GM19099 (cell line): ENCODE data around the gene ECPAS.

Experiments
- POLR2A ChIP-seq: IDR thresholded peaks from 3 replicates; pipeline ENCODE4 v1.6.1; 2011; ENCODE audit warnings: low read depth; ENCODE audit not compliant: insufficient read length; ENCODE audit errors: extremely low read depth

Gene ECPAS

DNA sequence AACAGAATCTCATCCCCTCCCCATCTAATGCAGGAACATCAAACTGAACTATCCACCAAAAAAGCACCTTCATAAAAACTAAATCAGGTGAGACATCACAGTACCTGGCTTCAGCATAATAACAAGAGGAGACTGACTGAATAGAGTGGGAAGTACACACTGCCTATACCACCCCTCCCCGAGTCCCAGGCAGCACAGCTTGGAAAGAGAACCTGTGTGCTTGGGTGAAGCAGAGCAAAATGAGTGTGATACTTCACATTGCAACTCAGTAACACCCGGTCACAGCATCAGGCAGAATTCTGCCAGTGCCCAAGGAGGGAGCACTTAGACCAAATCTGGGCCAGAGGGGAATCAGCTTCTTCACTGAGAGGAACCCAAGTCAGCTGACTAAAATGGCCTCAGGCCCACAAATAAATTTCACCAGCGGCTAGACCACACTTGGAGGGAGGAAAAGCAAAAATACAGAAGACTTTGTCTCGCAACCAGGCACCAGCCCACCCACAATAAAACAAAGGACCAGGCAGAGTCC is 84.9 kb downstream of the ECPAS start:
- no peak for TF ChIP-seq POLR2A

DNA sequence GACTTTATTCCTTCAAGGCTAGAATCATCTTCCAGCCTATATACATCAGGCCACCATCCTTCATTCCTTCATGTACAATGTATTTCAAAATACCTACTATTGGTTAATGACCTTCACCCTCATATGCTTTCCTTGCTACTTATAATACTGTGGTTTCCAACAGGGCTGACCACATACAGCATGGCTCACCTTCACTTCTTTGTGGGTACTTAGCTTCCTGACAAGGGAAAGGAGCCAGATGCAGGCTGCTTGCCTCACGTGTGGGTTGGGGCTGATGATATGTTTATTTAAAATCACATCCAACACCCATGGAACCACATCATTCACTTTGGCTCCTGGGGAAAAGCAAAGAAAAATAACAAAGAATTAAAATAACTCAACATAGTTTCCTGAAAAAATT is 90.2 kb downstream of the ECPAS start:
- TF ChIP-seq POLR2A, result no peak

DNA sequence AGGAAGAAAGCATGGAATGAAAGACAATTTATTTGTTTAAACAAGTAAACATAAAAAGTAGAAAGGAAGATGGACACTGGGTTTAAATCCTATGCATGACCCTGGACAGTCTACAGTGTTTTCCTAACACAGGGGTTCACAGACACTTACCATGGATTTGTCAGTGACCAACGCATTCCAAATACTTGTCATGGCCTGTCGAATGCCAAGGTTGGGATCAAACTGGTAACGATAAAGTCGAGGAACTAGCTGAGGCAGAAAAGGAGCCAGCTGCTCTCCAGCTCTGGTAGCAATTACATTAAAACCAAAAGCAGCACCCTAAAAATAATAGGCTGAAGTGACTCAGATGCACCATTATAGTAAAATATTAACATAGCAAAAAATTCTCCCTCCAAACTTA is 94.8 kb downstream of the ECPAS start:
- TF ChIP-seq POLR2A, result no peak

DNA sequence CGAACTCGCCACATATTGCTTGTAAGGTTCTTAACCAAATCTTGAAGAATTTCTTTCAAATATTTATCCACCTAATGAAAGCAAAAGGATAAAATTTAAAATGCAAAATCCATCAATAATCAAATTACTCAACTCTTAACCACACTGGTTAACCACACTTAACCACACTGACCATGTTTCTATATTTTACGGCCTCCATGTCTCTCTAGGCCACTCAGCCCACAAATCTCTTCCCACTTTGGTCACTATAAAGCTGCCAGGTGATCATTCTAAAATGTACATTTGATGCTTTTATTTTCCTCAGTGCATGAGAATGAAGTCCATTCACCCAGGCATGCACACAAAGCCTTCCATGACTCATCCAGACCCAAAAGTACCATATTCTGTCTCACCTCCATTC is 97.8 kb downstream of the ECPAS start:
- no peak for TF ChIP-seq POLR2A

DNA sequence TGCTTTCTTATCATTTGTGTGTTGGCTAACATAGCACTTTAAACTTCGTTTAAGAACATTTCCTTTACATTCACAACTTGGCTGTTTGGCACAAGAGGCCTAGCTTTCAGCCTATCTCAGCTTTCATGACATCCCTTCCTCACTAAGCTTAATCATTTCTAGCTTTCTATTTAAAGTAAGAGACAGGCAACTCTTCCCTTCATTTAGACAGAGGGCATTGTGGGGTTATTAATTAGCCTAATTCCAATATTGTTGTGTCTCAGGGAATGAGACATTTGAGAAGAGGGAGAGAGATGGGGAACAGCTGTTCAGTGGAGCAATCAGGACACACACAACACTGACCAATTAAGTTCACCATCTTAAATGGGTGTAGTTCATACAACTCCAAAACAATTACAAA is 103.2 kb downstream of the ECPAS start:
- no peak for TF ChIP-seq POLR2A

DNA sequence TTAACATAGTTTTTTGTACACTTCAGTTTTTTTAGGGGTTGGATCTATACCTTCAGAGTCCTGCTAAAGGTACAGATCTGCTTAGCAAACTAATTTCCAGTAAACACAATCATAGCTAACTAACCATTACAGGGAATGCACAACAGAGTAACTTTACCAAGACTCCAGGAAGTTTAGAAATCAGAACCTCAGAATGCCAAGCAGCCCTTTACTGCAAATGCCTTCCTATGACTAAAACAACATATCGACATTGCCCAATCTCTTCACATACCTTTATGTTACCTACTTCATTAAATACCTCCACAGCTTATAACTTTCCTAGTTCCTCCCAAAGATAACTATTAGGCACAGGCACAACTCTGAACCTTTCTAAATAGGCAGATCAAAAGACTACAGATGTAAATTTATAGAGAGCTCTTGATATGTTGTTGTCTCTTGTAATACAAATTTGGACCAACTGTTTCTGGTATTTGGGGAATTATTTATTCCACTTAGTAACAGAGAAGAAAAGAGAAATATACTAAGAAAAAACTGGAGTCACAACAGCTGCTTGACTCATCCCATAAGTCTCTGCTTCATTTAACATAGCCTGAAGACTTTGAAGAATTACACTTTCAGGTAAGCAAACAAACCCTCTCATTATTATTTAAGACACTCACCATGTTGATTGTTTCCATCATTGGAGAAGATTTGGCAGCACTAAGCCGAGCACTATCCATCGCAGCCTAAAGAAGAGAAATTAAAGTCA is 108.2 kb downstream of the ECPAS start:
- no peak for TF ChIP-seq POLR2A

DNA sequence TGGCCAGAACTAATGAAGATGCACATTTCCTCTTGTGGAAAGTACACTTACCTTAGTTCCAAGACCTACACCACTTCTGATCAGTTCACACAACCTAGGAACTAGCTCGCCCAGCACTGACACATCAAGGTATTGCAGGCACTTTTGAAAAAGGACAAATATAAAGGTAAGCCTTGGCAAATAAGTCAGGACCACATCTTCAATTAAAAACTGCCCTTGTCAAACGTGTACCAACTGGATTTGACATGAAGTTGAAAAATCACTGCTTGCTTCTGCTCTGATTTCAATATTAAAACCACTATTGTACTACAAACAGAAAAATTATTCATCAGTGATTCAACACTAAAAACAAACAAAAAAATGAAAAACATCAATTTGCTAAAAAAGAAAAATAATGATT is 109.1 kb downstream of the ECPAS start:
- TF ChIP-seq POLR2A, result no peak

DNA sequence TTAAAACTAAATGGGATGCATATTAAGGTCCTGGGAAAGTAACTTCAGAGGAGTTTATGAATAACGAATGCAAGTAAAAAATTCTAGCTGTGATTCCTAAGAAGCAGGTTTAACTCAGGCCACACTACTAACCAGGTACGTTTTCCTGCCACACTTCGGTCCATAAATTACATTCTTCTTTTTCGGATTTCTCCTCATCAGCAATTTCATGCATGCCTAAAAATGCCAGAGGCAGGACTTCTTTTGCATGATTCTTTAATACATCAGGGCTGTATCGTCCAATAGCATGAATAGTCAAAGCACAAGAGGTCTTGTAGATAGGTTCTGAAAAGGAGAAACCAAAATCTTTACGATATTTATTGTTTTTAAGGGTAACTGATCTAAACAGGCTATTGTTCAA is 111.9 kb downstream of the ECPAS start:
- no peak for TF ChIP-seq POLR2A

DNA sequence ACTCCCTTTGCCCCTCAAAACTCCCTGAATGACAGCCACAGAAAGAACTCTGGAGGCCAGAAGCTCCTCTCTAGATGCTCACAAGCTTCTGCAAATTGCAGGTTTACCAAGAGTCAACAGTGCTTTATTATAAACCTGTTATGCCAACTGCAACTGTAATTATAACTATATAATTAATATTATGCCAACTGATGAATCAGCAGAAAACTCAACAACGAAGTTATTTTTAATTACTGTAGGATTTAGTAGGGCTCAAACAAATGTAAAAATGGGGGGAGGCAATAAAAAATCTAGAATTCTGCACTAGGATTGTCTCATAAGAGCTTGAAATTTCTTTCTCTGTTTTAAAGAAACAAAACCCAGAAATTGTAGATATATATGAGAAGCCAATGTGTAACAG is 117.2 kb downstream of the ECPAS start:
- TF ChIP-seq POLR2A, result no peak

DNA sequence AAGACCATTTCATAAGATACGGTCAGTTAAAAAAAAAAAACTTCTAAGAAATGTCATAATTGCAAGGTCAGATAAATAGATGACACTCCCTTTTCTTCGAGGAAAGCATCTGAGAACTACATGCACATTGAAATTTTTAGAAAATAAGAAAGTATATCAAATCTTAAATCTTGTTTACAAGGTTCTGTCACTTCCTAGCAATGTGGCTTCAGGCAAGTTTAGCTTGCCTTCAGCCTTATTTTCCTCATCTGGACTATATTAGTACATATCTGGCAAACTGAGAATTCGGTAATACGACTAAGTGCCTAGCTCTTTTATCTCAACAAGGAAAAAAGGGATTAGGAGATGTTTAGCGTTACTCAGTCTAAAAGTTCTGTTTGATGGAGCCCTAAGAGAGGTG is 121.7 kb downstream of the ECPAS start:
- TF ChIP-seq POLR2A, result no peak

DNA sequence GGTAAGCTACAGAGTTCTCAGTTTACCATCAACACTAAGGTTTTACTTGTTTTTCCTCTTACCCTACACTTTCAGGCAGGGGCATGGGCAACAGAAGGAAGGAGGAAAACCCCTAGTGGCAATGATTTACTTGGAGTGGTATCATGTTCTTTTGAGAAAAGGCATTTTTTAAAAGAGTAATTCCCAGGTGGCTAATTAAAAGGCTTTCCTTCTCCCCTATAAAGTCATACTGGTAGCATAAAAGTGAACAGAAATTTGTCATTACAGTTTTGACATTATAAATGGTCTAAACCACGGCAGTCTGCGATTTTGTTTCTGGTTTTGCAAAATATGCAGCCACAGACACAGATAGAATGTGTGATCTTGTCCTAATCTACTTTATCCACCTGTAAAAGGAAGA is 123.3 kb downstream of the ECPAS start:
- no peak for TF ChIP-seq POLR2A

DNA sequence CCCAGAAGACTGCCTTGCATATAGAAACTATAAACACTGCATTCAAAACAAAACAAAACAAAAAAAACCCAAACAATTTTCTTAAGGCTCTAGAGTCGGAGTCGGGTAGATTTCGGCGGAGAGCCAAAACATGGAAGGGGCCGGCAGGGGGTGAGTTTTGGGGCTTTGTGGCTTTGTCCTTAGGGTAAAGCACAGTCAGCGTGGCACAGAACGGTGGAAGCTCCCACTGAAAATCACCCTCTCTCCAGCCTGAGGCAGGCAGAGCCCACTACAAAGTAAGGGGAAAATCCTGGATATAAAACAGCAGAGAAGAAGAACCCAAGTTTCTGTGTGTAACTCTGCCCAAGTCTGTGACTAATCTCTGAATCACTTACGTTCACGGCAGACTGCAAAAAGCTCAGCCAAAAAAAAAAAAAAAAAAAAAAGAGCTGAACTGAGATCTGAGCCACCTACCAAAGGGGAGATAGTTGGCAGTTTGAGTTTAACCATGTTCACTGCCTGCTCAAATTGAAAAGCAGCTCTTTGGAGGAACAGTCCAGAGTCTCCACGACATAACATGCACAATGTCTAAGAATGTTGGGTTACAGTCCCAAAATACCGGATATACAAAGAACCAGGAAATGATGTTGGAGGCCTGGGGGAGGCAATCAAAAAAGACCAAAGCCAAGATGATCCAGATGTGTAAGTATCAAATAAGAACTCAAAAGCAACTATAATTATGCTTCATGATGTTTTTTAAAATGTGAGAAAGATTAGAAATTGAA is 127.5 kb downstream of the ECPAS start:
- no peak for TF ChIP-seq POLR2A

DNA sequence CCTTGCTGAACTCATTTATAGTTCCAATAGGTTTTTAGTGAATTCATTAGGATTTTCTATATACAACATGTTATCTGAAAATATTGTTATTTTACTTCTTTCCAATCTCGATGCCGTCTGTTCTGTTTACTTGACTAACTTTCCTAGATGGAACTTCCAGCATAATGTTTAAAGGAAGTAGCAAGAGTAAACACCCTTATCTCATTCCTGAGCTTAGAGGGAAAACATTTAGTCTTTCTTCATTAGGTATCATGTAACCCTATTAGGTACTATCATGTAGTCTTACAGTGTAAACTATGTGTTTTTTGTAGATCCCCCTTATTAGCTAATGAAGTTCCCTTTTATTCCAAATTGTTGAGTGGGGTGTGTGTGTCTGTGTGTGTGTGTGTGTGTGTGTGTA is 131.6 kb downstream of the ECPAS start:
- TF ChIP-seq POLR2A, result no peak

DNA sequence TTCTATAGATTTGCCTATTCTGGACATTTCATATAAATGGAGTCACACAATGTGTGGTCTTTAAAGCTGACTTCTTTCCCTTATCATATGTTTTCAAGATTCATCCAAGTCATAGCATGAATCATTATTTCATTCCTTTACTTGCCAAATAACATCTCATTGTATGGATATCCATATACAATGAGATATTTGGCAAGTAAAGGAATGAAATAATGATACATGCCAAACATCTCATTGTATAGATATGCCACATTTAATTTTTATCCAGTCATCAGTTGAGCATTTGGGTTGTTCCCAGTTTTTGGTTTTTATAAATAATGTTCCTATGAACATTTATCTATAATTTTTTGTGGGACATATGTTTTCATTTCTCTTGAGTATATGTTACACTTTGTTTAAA is 133.6 kb downstream of the ECPAS start:
- no peak for TF ChIP-seq POLR2A

DNA sequence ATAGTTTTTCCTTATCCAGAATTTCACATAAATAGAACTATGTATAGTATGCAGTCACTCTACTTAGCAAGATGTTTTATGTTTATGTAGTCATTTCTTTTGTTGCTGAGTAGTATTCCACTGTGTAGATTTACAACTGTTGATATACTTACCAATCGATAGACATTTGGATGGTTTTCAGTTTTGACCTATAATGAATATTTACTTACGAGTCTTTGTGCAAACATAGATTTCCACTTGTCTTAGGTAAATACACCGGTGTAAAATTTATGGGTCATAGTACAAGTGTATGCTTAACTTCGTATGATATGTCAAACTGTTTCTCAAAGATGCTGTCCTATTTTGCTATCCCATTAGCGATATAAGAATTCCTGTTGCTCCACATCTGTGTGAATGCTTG is 134.4 kb downstream of the ECPAS start:
- no peak for TF ChIP-seq POLR2A

DNA sequence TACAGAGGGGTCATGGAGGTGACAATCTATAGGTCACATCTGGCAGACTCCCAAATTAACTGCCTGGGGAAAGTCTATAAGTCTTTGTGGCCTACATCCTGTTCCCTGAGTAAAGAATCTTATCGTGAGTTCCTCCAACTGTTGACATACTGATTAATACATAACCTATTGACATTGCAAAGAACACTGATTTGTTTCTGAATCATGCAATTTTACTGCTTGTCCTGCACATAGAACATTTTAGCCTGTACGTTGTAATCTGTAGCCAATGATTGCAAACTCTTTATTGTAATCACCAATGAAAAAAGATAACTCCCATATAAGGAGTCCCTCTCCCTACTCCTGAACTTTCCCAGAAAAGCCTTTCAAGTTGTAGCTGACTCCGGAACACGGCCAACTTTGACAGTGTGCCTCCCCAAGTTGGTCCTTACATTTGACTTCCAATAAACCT is 135.3 kb downstream of the ECPAS start:
- TF ChIP-seq POLR2A, result no peak
